Measurements from ENCODE around the gene KIF21A.

Gene KIF21A

GRCh38 chr12:39393179-39393578 lies 49.7 kb downstream of the KIF21A start:
- TF ChIP-seq REST (IDR thresholded peaks at IDR 0.05; ENCODE audit: insufficient read depth in 1 of 2, low read depth in 2 of 2, low read length in 2 of 2) (no peak), POLR2AphosphoS5 (IDR thresholded peaks at IDR 0.05; ENCODE audit: low read depth, low read length) (no peak), SIN3A (IDR thresholded peaks at IDR 0.05; ENCODE audit: borderline replicate concordance, insufficient read depth, low read length) (no peak)

- no peak for TF ChIP-seq SIN3A (IDR thresholded peaks at IDR 0.05; ENCODE audit: borderline replicate concordance, insufficient read depth, low read length)
- TF ChIP-seq REST (IDR thresholded peaks at IDR 0.05; ENCODE audit: insufficient read depth in 1 of 2, low read depth in 2 of 2, low read length in 2 of 2), result no peak
Observed at GRCh38 chr12:39392154-39392925, 50.6 kb downstream of the KIF21A start.

- no peak for TF ChIP-seq POLR2AphosphoS5 (IDR thresholded peaks at IDR 0.05; ENCODE audit: low read depth, low read length)
- TF ChIP-seq SIN3A (IDR thresholded peaks at IDR 0.05; ENCODE audit: borderline replicate concordance, insufficient read depth, low read length), result no peak
- TF ChIP-seq REST (IDR thresholded peaks at IDR 0.05; ENCODE audit: insufficient read depth in 1 of 2, low read depth in 2 of 2, low read length in 2 of 2), result no peak
- TF ChIP-seq TAF1 (IDR thresholded peaks at IDR 0.05; ENCODE audit: borderline replicate concordance, insufficient read depth, low read length), result no peak
- no peak for TF ChIP-seq FOXP2 (optimal IDR thresholded peaks at IDR 0.05; ENCODE audit: borderline replicate concordance, extremely low read depth, extremely low read length, insufficient read depth)
Observed at GRCh38 chr12:39390752-39391151, 52.2 kb downstream of the KIF21A start.

- TF ChIP-seq POLR2AphosphoS5 (IDR thresholded peaks at IDR 0.05; ENCODE audit: low read depth, low read length) (no peak), SIN3A (IDR thresholded peaks at IDR 0.05; ENCODE audit: borderline replicate concordance, insufficient read depth, low read length) (no peak), FOXP2 (optimal IDR thresholded peaks at IDR 0.05; ENCODE audit: borderline replicate concordance, extremely low read depth, extremely low read length, insufficient read depth) (no peak), TAF1 (IDR thresholded peaks at IDR 0.05; ENCODE audit: borderline replicate concordance, insufficient read depth, low read length) (no peak), REST (IDR thresholded peaks at IDR 0.05; ENCODE audit: insufficient read depth in 1 of 2, low read depth in 2 of 2, low read length in 2 of 2) (no peak)
Observed at GRCh38 chr12:39389399-39390150, 53.3 kb downstream of the KIF21A start.
